Measurements from ENCODE around the gene HOXA7. TPM values are rescaled to one million over a fixed set of nuclear protein-coding genes. Genes with fewer than 3 reads are reported as not detected.

Gene HOXA7
- total RNA-seq, 1 experiment from 2014 or later = 2.6 TPM

- ATAC-seq (no peak), DNase-seq (peak; percentile 1)
- no peak for TF ChIP-seq EZH2phosphoT487 (IDR thresholded peaks at IDR 0.05; ENCODE audit: borderline replicate concordance, low read length)
- TF ChIP-seq EZH2 (IDR thresholded peaks at IDR 0.05; ENCODE audit: low read length, unreplicated experiment) = no peak
- no peak for TF ChIP-seq CTCF (conservative IDR thresholded peaks at IDR 0.05; ENCODE audit: low read depth, low read length)
- Histone ChIP-seq H3K27me3 (ENCODE audit: low read length) (no peaks in the 10 kb centered on the region), H3K9me3 (ENCODE audit: low read length) (no peaks in the 10 kb centered on the region), H3F3A (ENCODE audit: low read length, unreplicated experiment) (no peaks in the 10 kb centered on the region), H3K4me1 (ENCODE audit: insufficient read depth, low read length) (peaks cover 20% of the 10 kb centered on the region), H2AFZ (ENCODE audit: low read length) (no peak overlapping the region), H3K4me2 (ENCODE audit: low read length) (peak overlapping the region; percentile 93), H3K79me2 (ENCODE audit: low read length) (peaks cover 100% of the 10 kb centered on the region), H3K36me3 (ENCODE audit: low read depth, low read length) (0 out of 2 replicates have a peak, but pooled peaks cover 4% of the 10 kb centered on the region), H3K9ac (ENCODE audit: low read length) (peak overlapping the region; percentile 90), H4K20me1 (ENCODE audit: low read length) (no peaks in the 10 kb centered on the region), H3K27ac (ENCODE audit: low read length) (peak overlapping the region; percentile 97), H3K4me3 (ENCODE audit: low read length) (peak overlapping the region; percentile 84), H3K9me2 (replicated peaks; ENCODE audit: low read length) (no peaks in the 10 kb centered on the region)
- BruUV-seq (replicated peaks) = TSS peak; percentile 22
- ChIA-PET POLR2A (ENCODE audit: unreplicated experiment) (interaction anchor here (0.6 to 0.7 kb wide), 2 partner anchors 16 to 603 kb away, joined by 4 to 5 read pairs; no protein-coding TSS in a partner anchor), CTCF (interaction anchor here (0.6 to 0.9 kb wide), 2 partner anchors 9 to 24 kb away, joined by 3 to 5 read pairs; no protein-coding TSS in a partner anchor)
- intact Hi-C loops (cut with micrococcal nuclease) = no loop called here
These were observed 14.2 kb upstream of the HOXA7 start for GRCh38 chr7:27170426-27171324.

GRCh38 chr7:27169658-27170425, 13.4 kb upstream of the HOXA7 start:
- peak overlapping the region; percentile 84 for H3K4me3 ChIP-seq (ENCODE audit: low read length)
- ChIA-PET POLR2A (ENCODE audit: unreplicated experiment) (interaction anchor here (0.7 kb wide), 1 partner anchor 17 kb away, joined by 5 read pairs; no protein-coding TSS in a partner anchor), CTCF (interaction anchor here (0.9 kb wide), 1 partner anchor 25 kb away, joined by 3 read pairs; no protein-coding TSS in a partner anchor)
- no peak overlapping the region for H2AFZ ChIP-seq (ENCODE audit: low read length)
- no peaks in the 10 kb centered on the region for H3F3A ChIP-seq (ENCODE audit: low read length, unreplicated experiment)
- peaks cover 17% of the 10 kb centered on the region for H3K4me1 ChIP-seq (ENCODE audit: insufficient read depth, low read length)
- ATAC-seq = peak; percentile 0
- H3K79me2 ChIP-seq (ENCODE audit: low read length) = peaks cover 100% of the 10 kb centered on the region
- peak overlapping the region; percentile 90 for H3K9ac ChIP-seq (ENCODE audit: low read length)
- 0 out of 2 replicates have a peak, but pooled peaks cover 4% of the 10 kb centered on the region for H3K36me3 ChIP-seq (ENCODE audit: low read depth, low read length)
- intact Hi-C loops (cut with micrococcal nuclease) = loop anchor here (1.0 to 5.0 kb wide), 4 partner anchors 10 to 1013 kb away; partner anchors contain the start of genes CBX3, HNRNPA2B1 and HOXA13
- H4K20me1 ChIP-seq (ENCODE audit: low read length) = no peaks in the 10 kb centered on the region
- peak overlapping the region; percentile 97 for H3K27ac ChIP-seq (ENCODE audit: low read length)
- TF ChIP-seq EZH2phosphoT487 (IDR thresholded peaks at IDR 0.05; ENCODE audit: borderline replicate concordance, low read length) (no peak), EZH2 (IDR thresholded peaks at IDR 0.05; ENCODE audit: low read length, unreplicated experiment) (no peak), CTCF (conservative IDR thresholded peaks at IDR 0.05; ENCODE audit: low read depth, low read length) (no peak)
- H3K27me3 ChIP-seq (ENCODE audit: low read length) = no peaks in the 10 kb centered on the region
- H3K9me3 ChIP-seq (ENCODE audit: low read length) = no peaks in the 10 kb centered on the region
- DNase-seq = peak; percentile 62
- BruUV-seq (replicated peaks) = no TSS peak
- no peaks in the 10 kb centered on the region for H3K9me2 ChIP-seq (replicated peaks; ENCODE audit: low read length)
- peak overlapping the region; percentile 93 for H3K4me2 ChIP-seq (ENCODE audit: low read length)

Data from PC-3 (cell line).